ENCODE data around the gene BSND.
"Not testable (repeated sequence)": the region's sequence is repeated elsewhere in the genome, so short reads cannot be mapped to it uniquely, and the experiment has no call there.

BSND gene

GRCh38 chr1:54998677-54999076, at the start of gene BSND:
BSND (plus strand) TSS chr1:54998933; CDS start chr1:54999187, 254 bp downstream.
- H3K27ac Mint-ChIP-seq: no peak within 1 kb of the TSS
- no peak for ATAC-seq
- DNase-seq: no peak
- H3K9me3 Mint-ChIP-seq: no peaks in the 10 kb centered on the region
- peaks cover 21% of the 10 kb centered on the region for H3K4me1 Mint-ChIP-seq
- no peak within 1 kb of the TSS for H3K4me3 Mint-ChIP-seq
- no peaks in the 10 kb centered on the region for H3K36me3 Mint-ChIP-seq (ENCODE audit: low read depth)
- peaks cover 42% of the 10 kb centered on the region for H3K27me3 Mint-ChIP-seq

DNA sequence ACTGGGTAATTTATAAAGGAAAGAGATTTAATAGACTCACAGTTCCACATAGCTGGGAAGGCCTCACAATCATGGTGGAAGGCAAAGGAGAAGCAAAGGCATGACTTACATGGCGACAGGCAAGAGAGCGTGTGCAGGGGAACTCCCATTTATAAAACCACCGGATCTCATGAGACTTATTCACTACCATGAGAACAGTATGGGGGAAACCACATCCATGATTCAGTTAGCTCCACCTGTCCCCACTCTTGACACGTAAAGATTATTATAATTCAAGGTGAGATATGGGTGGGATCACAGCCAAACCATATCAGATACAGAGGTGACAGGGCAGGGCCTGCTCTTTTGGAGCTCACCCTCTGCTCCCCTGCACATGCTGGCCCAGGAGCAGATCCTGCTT, 49.7 kb upstream of the BSND start:
- DNase-seq: no peak
- Mint-ChIP-seq H3K4me3 (no peak overlapping the region), H3K36me3 (ENCODE audit: low read depth) (no peaks in the 10 kb centered on the region), H3K27me3 (peaks cover 4% of the 10 kb centered on the region), H3K27ac (no peak overlapping the region), H3K4me1 (peaks cover 2% of the 10 kb centered on the region), H3K9me3 (no peaks in the 10 kb centered on the region)
- ATAC-seq: no peak

DNA sequence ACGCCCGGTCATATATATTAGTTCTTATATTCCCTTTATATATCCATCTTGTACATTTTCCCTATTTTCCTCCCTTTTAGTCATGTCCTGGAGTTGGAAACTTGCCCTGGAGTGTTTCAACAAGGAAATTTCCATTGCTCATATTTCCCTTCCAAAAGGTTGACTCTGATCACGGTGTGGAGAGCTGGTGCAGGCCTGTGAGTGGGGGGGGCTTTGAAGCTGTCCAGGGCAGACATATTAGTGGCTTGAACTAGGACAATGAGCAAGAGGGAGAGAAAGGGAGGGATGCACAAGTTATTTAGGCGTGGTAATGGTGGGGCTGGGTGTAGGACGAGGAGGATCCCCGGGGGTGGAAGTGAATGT, 48.7 kb upstream of the BSND start:
- Mint-ChIP-seq H3K4me3 (no peak overlapping the region), H3K27ac (no peak overlapping the region), H3K4me1 (peaks cover 2% of the 10 kb centered on the region), H3K27me3 (peaks cover 4% of the 10 kb centered on the region), H3K9me3 (no peaks in the 10 kb centered on the region), H3K36me3 (ENCODE audit: low read depth) (no peaks in the 10 kb centered on the region)
- DNase-seq (no peak), ATAC-seq (no peak)

DNA sequence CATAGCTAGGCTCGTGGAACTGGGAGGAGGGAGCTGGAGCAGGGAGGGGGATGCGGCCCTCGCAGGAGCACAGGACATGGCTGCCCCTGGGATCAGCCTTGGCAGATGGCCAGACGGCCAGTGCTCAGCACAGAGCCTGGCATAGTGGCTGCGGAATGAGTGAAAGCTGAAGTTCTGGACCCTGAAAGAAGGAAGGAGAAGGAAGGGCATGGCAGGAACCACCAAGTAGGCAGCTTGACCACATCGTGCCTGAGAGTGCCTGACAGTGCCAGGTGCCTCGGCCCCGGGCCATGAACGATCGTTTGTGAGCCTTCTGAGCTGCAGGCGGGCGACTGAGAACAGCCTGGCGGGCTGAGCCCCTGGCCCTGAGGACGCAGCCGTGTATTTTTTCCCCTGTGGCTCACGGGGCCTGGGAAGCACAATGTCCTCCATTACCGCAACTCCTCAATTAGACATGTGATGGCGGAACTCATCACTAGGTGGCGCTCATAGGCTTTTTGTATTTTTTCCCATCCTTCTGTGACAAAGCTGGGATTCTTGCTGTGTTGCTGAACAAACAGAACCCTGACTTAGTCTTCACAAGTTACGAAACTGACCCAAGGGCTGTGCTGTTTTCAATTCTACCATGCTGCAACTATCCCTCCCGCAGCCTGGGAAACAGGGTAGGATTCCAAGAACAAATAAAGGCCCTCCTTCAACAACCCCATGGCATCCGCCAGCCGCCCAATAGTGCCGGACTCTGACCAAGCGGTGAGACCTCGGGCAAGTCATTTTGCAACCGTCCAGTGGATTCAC, 48.2 kb upstream of the BSND start:
- Mint-ChIP-seq H3K27me3 (peaks cover 2% of the 10 kb centered on the region), H3K36me3 (ENCODE audit: low read depth) (no peaks in the 10 kb centered on the region), H3K27ac (no peak overlapping the region), H3K9me3 (no peaks in the 10 kb centered on the region), H3K4me1 (no peaks in the 10 kb centered on the region), H3K4me3 (no peak overlapping the region)
- DNase-seq: peak; percentile 65
- peak; percentile 7 for ATAC-seq

DNA sequence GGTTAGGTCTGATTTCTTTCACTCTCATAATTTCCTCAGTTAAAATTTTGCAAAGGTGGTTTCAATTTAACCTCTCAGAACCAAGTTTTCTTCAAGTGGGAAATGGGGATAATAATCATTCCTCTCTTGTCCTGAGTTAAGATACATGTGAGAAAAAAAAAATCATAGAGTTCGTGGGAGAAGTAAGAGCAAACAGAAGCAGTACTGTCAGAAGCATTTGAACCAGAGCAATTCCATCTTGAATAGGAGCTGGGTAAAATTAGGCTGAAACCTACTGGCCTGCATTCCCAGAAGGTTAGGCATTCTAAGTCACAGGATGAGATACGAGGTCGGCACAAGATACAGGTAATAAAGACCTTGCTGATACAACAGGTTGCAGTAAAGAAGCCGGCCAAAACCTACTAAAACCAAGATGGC, 46.9 kb upstream of the BSND start:
- H3K27ac Mint-ChIP-seq: no peak overlapping the region

DNA sequence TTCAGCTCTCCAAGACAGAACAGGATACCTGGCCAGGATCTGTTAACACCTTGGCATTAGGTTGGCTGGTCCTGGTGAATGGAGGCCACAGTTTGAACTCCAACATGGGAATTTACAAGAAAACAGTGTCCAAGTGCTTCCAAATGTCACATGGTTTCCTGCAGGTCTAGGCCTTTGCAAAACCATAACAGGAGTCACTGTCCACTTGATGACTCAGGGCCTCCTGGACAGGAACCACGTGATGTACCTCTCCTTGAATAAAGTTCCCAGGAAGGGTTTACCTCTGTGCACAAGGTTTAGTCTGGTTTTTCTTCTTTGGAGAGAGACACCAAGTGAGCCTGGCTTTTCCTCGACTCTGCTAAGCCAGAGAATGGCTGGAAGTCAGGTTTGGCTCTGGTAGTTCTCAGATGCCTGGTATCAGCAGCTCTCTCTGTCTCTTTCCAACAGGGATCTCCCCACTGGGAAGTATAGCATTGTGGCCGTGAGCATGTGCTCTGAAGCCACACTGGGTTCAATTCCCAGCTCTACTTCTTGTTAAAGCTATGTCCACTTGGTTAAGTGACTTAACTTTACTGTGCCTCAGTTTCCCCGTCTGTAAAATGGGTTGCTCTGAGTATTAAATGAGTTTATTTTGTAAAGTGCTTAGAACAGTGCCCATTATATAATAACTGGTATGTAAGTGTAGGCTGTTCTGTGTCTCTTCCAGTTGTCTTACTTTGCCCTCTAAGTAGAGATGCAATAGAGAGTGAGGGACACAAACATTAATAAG, 45.6 kb upstream of the BSND start:
- Mint-ChIP-seq H3K36me3 (ENCODE audit: low read depth) (no peaks in the 10 kb centered on the region), H3K27ac (no peak overlapping the region), H3K27me3 (no peaks in the 10 kb centered on the region), H3K9me3 (peaks cover 3% of the 10 kb centered on the region), H3K4me3 (no peak overlapping the region), H3K4me1 (no peaks in the 10 kb centered on the region)
- DNase-seq (no peak), ATAC-seq (no peak)

More for the DNA sequence above, 46.9 kb upstream of the BSND start:
- Mint-ChIP-seq H3K4me1 (no peaks in the 10 kb centered on the region), H3K27me3 (no peaks in the 10 kb centered on the region), H3K4me3 (no peak overlapping the region), H3K9me3 (no peaks in the 10 kb centered on the region), H3K36me3 (ENCODE audit: low read depth) (no peaks in the 10 kb centered on the region)
- DNase-seq: no peak
- ATAC-seq: no peak

- Mint-ChIP-seq H3K27me3 (no peaks in the 10 kb centered on the region), H3K27ac (no peak overlapping the region), H3K36me3 (ENCODE audit: low read depth) (no peaks in the 10 kb centered on the region), H3K4me3 (no peak overlapping the region), H3K9me3 (peaks cover 7% of the 10 kb centered on the region), H3K4me1 (no peaks in the 10 kb centered on the region)
- DNase-seq (no peak), ATAC-seq (no peak)
Observed at GRCh38 chr1:54953846-54954245, 44.9 kb upstream of the BSND start.

GRCh38 chr1:54955359-54955758, 43.4 kb upstream of the BSND start:
- H3K9me3 Mint-ChIP-seq: peaks cover 12% of the 10 kb centered on the region
- peaks cover 3% of the 10 kb centered on the region for H3K27me3 Mint-ChIP-seq
- no peak overlapping the region for H3K4me3 Mint-ChIP-seq
- no peaks in the 10 kb centered on the region for H3K36me3 Mint-ChIP-seq (ENCODE audit: low read depth)
- no peak for ATAC-seq
- H3K27ac Mint-ChIP-seq: no peak overlapping the region
- DNase-seq: no peak
- no peaks in the 10 kb centered on the region for H3K4me1 Mint-ChIP-seq

- Mint-ChIP-seq H3K4me1 (no peaks in the 10 kb centered on the region), H3K27ac (no peak overlapping the region), H3K9me3 (peaks cover 12% of the 10 kb centered on the region)
Observed at GRCh38 chr1:54956726-54957125, 42.0 kb upstream of the BSND start.

DNA sequence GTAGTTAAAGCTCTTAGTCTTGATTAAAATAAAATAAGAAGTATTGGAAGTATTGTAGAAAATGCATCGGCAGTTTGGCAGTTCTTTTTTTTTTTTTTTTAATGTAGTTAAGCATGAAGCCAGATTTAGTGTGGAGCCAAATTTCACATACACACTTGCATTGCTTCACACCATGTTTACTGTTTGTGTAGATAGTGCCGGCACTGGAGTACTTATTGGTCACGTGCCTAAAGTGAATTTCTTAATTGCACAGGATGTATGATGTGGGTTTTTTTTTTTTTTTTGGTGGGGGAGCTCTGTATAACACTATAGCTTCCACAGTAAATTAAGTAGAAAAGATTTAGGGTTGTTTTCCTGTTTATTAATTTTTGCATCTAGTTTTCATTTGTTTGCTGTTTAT, 39.5 kb upstream of the BSND start:
- H3K36me3 Mint-ChIP-seq (ENCODE audit: low read depth): no peaks in the 10 kb centered on the region
- no peak for ATAC-seq
- no peak overlapping the region for H3K27ac Mint-ChIP-seq
- H3K4me3 Mint-ChIP-seq: no peak overlapping the region
- H3K27me3 Mint-ChIP-seq: peaks cover 3% of the 10 kb centered on the region
- no peak for DNase-seq
- peaks cover 12% of the 10 kb centered on the region for H3K9me3 Mint-ChIP-seq
- no peaks in the 10 kb centered on the region for H3K4me1 Mint-ChIP-seq

More at GRCh38 chr1:54956726-54957125, 42.0 kb upstream of the BSND start:
- DNase-seq (no peak), ATAC-seq (no peak)
- H3K27me3 Mint-ChIP-seq: peaks cover 3% of the 10 kb centered on the region
- H3K4me3 Mint-ChIP-seq: no peak overlapping the region
- H3K36me3 Mint-ChIP-seq (ENCODE audit: low read depth): no peaks in the 10 kb centered on the region

DNA sequence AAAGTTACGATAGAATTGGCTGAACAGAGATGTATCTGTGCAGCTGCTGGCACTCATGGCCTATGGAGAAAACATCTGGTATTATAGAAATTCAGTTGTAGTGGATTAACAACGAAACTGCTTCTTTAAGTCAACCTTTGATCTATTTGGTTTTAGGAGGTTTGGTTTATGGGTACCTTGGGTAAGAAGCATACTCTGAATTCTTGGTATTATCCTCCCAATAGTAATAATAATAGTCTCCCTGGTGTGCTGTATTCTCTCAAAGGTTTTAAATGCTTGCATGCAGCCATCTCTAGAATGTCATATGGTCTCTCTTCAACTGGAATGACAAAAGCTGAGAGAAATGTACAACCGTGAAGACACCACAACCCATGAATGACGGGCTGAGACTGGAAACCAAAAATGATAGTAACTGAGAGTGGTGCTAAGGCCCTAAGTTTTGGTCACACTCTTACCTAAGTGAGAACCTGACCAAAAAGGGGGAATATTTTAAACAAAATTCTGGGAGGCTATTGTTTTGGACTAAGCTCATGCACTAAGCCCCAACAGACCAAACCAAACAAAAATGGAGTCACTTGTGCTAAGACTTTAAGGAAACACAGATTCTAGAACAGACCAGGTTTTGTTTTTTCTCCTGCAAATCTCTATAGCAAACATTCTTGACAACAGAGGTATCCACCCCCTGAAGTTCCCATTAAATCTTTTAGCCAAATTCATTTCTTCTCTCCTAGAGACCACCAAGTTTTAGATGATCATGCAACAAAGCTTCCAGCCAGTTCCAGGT, 35.9 kb upstream of the BSND start:
- H3K9me3 Mint-ChIP-seq: peaks cover 9% of the 10 kb centered on the region
- H3K36me3 Mint-ChIP-seq (ENCODE audit: low read depth): no peaks in the 10 kb centered on the region
- no peak overlapping the region for H3K27ac Mint-ChIP-seq
- DNase-seq: no peak
- no peak overlapping the region for H3K4me3 Mint-ChIP-seq
- peaks cover 3% of the 10 kb centered on the region for H3K4me1 Mint-ChIP-seq
- no peak for ATAC-seq
- H3K27me3 Mint-ChIP-seq: peaks cover 6% of the 10 kb centered on the region

- H3K9me3 Mint-ChIP-seq, H3K4me3 Mint-ChIP-seq, H3K27me3 Mint-ChIP-seq: not testable (repeated sequence)
Observed at GRCh38 chr1:54963829-54964228, 34.9 kb upstream of the BSND start.

DNA sequence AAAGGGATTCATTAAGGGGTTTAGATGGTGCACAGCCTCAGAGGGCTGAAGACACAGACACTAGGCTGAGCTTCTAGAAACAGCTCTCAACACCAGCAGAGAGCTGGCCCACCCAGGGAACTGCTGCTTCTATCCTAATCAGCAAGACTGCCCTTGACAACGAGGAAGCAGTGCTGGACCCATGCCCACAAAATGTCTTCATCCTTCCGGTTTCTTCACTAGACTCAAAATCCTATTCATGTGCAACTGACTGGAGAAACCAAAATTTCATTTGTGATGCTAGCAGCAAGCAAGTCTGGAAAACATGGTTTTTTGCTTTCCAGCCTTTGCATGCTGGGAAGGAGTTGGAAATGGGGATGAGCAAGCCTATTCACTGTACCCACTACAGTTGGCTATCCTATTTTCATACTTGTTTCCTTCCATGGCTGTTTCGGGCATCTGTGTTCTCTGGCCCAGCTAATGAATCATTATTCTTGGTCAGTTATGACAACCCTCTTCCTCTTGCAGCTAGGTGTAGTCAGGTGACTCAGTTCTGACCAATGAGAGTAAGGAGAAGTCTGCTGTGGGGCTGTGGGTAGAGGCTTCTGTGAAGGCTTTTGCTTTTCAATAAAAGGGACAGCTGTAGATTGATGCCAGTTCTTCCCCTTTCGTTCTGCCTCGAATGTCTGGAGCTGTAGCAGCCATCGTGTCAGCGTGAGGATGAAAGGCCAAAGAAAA, 33.0 kb upstream of the BSND start:
- peaks cover 3% of the 10 kb centered on the region for H3K4me1 Mint-ChIP-seq
- DNase-seq: no peak
- no peaks in the 10 kb centered on the region for H3K36me3 Mint-ChIP-seq (ENCODE audit: low read depth)
- no peak for ATAC-seq
- no peak overlapping the region for H3K4me3 Mint-ChIP-seq
- no peaks in the 10 kb centered on the region for H3K9me3 Mint-ChIP-seq
- H3K27ac Mint-ChIP-seq: no peak overlapping the region
- peaks cover 9% of the 10 kb centered on the region for H3K27me3 Mint-ChIP-seq

More at GRCh38 chr1:54963829-54964228, 34.9 kb upstream of the BSND start:
- H3K4me1 Mint-ChIP-seq; H3K36me3 Mint-ChIP-seq (ENCODE audit: low read depth); H3K27ac Mint-ChIP-seq; DNase-seq; ATAC-seq: not testable (repeated sequence)

DNA sequence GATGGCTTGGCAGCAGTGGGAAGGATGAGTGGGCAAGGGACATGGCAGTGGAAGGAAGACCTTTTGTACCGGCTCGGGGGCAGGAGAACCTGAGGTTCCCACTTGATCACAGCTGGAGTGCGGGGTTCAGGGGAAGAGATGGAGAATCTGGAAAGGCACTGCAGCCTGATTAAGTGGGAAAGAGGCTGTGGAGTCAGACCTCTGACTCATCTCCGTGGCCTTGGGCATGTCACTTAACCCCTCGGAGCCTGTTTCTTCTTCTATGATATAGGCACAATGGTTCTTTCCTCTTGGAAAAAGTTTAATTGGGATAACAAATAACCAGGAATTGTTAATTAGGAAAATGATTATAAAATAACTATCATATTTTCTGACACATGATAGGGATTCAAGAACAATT, 31.4 kb upstream of the BSND start:
- ATAC-seq (no peak), DNase-seq (no peak)
- no peaks in the 10 kb centered on the region for H3K36me3 Mint-ChIP-seq (ENCODE audit: low read depth)
- H3K9me3 Mint-ChIP-seq: no peaks in the 10 kb centered on the region
- H3K4me3 Mint-ChIP-seq: no peak overlapping the region
- peaks cover 9% of the 10 kb centered on the region for H3K27me3 Mint-ChIP-seq
- peaks cover 3% of the 10 kb centered on the region for H3K4me1 Mint-ChIP-seq
- H3K27ac Mint-ChIP-seq: no peak overlapping the region
